ENCODE measurements around the gene EHMT1.
"Not testable (repeated sequence)": the region's sequence is repeated elsewhere in the genome, so short reads cannot be mapped to it uniquely, and the experiment has no call there.

EHMT1 gene

GRCh38 chr9:137590469-137591383 lies 28.1 kb upstream of the EHMT1 start, which contains the start of gene ZMYND19:
Gene ZMYND19, minus strand, starts transcription at chr9:137590512. Its CDS starts 249 bp downstream, at chr9:137590263.
- DNase-seq, result peak; percentile 84

GRCh38 chr9:137592767-137593166 lies 26.0 kb upstream of the EHMT1 start:
- no peak for DNase-seq

GRCh38 chr9:137593176-137593575 lies 25.6 kb upstream of the EHMT1 start:
- DNase-seq, result no peak

- DNase-seq, result not testable (repeated sequence)
Measured at GRCh38 chr9:137596577-137596976, 22.2 kb upstream of the EHMT1 start.

GRCh38 chr9:137598943-137599342 lies 19.9 kb upstream of the EHMT1 start:
- DNase-seq, result no peak

GRCh38 chr9:137602661-137603060 lies 16.1 kb upstream of the EHMT1 start:
- no peak for DNase-seq

- no peak for DNase-seq
Measured at GRCh38 chr9:137603879-137604278, 14.9 kb upstream of the EHMT1 start.

- no peak for DNase-seq
Measured at GRCh38 chr9:137604345-137605086, 14.3 kb upstream of the EHMT1 start.

GRCh38 chr9:137605121-137606004 lies 13.4 kb upstream of the EHMT1 start, which contains the start of gene ARRDC1:
Gene ARRDC1, plus strand, starts transcription at chr9:137605686. Its CDS starts 32 bp downstream, at chr9:137605718.
- peak; percentile 95 for DNase-seq

GRCh38 chr9:137606005-137606621 lies 12.7 kb upstream of the EHMT1 start:
- no peak for DNase-seq

- DNase-seq, result no peak
Measured at GRCh38 chr9:137606734-137607138, 12.1 kb upstream of the EHMT1 start.

GRCh38 chr9:137607141-137607857 lies 11.5 kb upstream of the EHMT1 start:
- DNase-seq, result no peak

- no peak for DNase-seq
Measured at GRCh38 chr9:137610944-137611343, 7.9 kb upstream of the EHMT1 start.

- DNase-seq, result peak; percentile 48
Measured at GRCh38 chr9:137611623-137612609, 6.9 kb upstream of the EHMT1 start.

GRCh38 chr9:137612741-137613142 lies 6.1 kb upstream of the EHMT1 start:
- no peak for DNase-seq

GRCh38 chr9:137613259-137613658 lies 5.5 kb upstream of the EHMT1 start:
- DNase-seq, result no peak

- DNase-seq, result no peak
Measured at GRCh38 chr9:137613738-137614523, 4.9 kb upstream of the EHMT1 start.

GRCh38 chr9:137614631-137615386 lies 4.0 kb upstream of the EHMT1 start:
- DNase-seq, result no peak
